A673 (cell line): ENCODE results near the gene ZSCAN10. TPM values are rescaled to one million over a fixed set of nuclear protein-coding genes. Genes with fewer than 3 reads are reported as not detected.

Source experiments
- BruUV-seq: library from RNA; stranded (reverse); fragments of 400-500 nt; replicated peaks from 2 replicates; lab custom pipeline; 2021; lab: Mats Ljungman, UMichigan
- CTCF ChIA-PET: fragments of 300-600 bp; sonication (Branson Sonifier 250); formaldehyde crosslinking; loops from one replicate; lab custom pipeline; 2022; ENCODE audit warnings: antibody characterized with exemption; lab: Charles Lee
- POLR2A ChIA-PET: fragments of 300-600 bp; sonication (Branson Sonifier 250); formaldehyde crosslinking; loops from one replicate; lab custom pipeline; 2022; ENCODE audit warnings: antibody characterized with exemption; ENCODE audit not compliant: low non-redundant PET; lab: Charles Lee
- DNase-seq: peaks from one replicate; pipeline ENCODE4 v3.0.0-alpha.2; 2015; ENCODE audit warnings: low spot score
- H3K27ac ChIP-seq: fragments of 200-600 bp; sonication (generic); 2 replicates; pipeline ENCODE4 v1.5.1; 2016; ENCODE audit warnings: mixed run types, low read depth, mild to moderate bottlenecking, mixed read lengths, antibody characterized with exemption, low read length; ENCODE audit not compliant: poor library complexity, severe bottlenecking
- H3K27me3 ChIP-seq: fragments of 200-600 bp; sonication (generic); replicated peaks from 2 replicates; pipeline ENCODE4 v1.6.1; 2017; ENCODE audit warnings: mixed run types, low read depth, mild to moderate bottlenecking, mixed read lengths, antibody characterized with exemption, low read length; ENCODE audit not compliant: insufficient read depth, poor library complexity
- H3K36me3 ChIP-seq: fragments of 200-600 bp; sonication (generic); 2 replicates; pipeline ENCODE4 v1.6.1; 2016; ENCODE audit warnings: mixed run types, mild to moderate bottlenecking, mixed read lengths, antibody characterized with exemption, low read length; ENCODE audit not compliant: insufficient read depth, poor library complexity, severe bottlenecking
- H3K4me1 ChIP-seq: fragments of 200-600 bp; sonication (generic); 2 replicates; pipeline ENCODE4 v1.6.1; 2017; ENCODE audit warnings: mixed run types, mild to moderate bottlenecking, mixed read lengths, antibody characterized with exemption, low read length; ENCODE audit not compliant: insufficient read depth, poor library complexity, severe bottlenecking
- H3K4me3 ChIP-seq: fragments of 200-600 bp; sonication (generic); 2 replicates; pipeline ENCODE4 v1.5.1; 2016; ENCODE audit warnings: low read depth, mixed run types, mild to moderate bottlenecking, mixed read lengths, low read length; ENCODE audit not compliant: poor library complexity, severe bottlenecking
- H3K9me3 ChIP-seq: fragments of 200-600 bp; sonication (generic); 2 replicates; pipeline ENCODE4 v1.6.1; 2016; ENCODE audit warnings: mixed run types, low read depth, mild to moderate bottlenecking, mixed read lengths, antibody characterized with exemption, low read length; ENCODE audit not compliant: poor library complexity, severe bottlenecking
- CTCF ChIP-seq: fragments of 300-800, 200-600 bp; sonication (generic); conservative IDR thresholded peaks from 2 replicates; pipeline ENCODE4 v1.5.1; 2017; ENCODE audit warnings: low read depth, mild to moderate bottlenecking, antibody characterized with exemption, low read length, moderate library complexity, mixed read lengths
- EZH2 ChIP-seq: fragments of 200-600 bp; sonication (generic); IDR thresholded peaks from 2 replicates; pipeline ENCODE4 v1.6.1; 2017; ENCODE audit warnings: borderline replicate concordance, low read depth, mild to moderate bottlenecking, mixed read lengths, antibody characterized with exemption, low read length; ENCODE audit not compliant: poor library complexity, severe bottlenecking
- intact Hi-C: fragments of 100-400 bp; cut with micrococcal nuclease; formaldehyde crosslinking; loops from one replicate; pipeline ENCODE4 v1.10.0; 2022; ENCODE audit not compliant: unreplicated experiment
- total RNA-seq: library from RNA; stranded (reverse); gene quantifications from 2 replicates; pipeline ENCODE4 v1.2.3, GENCODE V29; 2021

Gene ZSCAN10
- total RNA-seq, 1 experiment from 2014 or later: not detected

GRCh38 chr16:3101841-3102470 is 2.9 kb upstream of the ZSCAN10 start:
- ChIA-PET POLR2A (no interaction called here), CTCF (interaction anchor here (0.7 kb wide), 2 partner anchors 21 to 533 kb away, joined by 3 to 9 read pairs; no protein-coding TSS in a partner anchor)
- intact Hi-C loops: no loop called here
- DNase-seq: peak; percentile 63
- Histone ChIP-seq H3K36me3 (no peaks in the 10 kb centered on the region), H3K27ac (peak overlapping the region; percentile 19), H3K4me3 (no peak overlapping the region), H3K27me3 (no peaks in the 10 kb centered on the region), H3K4me1 (peaks cover 17% of the 10 kb centered on the region), H3K9me3 (no peaks in the 10 kb centered on the region)
- no TSS peak for BruUV-seq
- TF ChIP-seq EZH2 (no peak), CTCF (no peak)

GRCh38 chr16:3101018-3101840 is 2.1 kb upstream of the ZSCAN10 start:
- H3K9me3 ChIP-seq: no peaks in the 10 kb centered on the region
- peak overlapping the region; percentile 18 for H3K27ac ChIP-seq
- peaks cover 14% of the 10 kb centered on the region for H3K4me1 ChIP-seq
- ChIA-PET CTCF (interaction anchor here (0.7 kb wide), 1 partner anchor 21 kb away, joined by 3 read pairs; no protein-coding TSS in a partner anchor), POLR2A (no interaction called here)
- peak; percentile 63 for DNase-seq
- no peaks in the 10 kb centered on the region for H3K27me3 ChIP-seq
- intact Hi-C loops: no loop called here
- H3K4me3 ChIP-seq: no peak overlapping the region
- no peaks in the 10 kb centered on the region for H3K36me3 ChIP-seq
- TF ChIP-seq CTCF (peak; percentile 74), EZH2 (no peak)
- no TSS peak for BruUV-seq

GRCh38 chr16:3099732-3100499 is 822 bp upstream of the ZSCAN10 start:
- no peak overlapping the region for H3K27ac ChIP-seq
- TF ChIP-seq CTCF: no peak
- TF ChIP-seq EZH2: no peak
- H3K4me3 ChIP-seq: peak overlapping the region; percentile 15
- BruUV-seq: no TSS peak
- peak; percentile 97 for DNase-seq
- H3K4me1 ChIP-seq: peaks cover 14% of the 10 kb centered on the region
- no peaks in the 10 kb centered on the region for H3K9me3 ChIP-seq
- CTCF ChIA-PET: no interaction called here
- POLR2A ChIA-PET: no interaction called here
- intact Hi-C loops: no loop called here
- no peaks in the 10 kb centered on the region for H3K27me3 ChIP-seq
- H3K36me3 ChIP-seq: no peaks in the 10 kb centered on the region
